Measurements from ENCODE around the gene ANKRD61. TPM values are rescaled to one million over a fixed set of nuclear protein-coding genes. Genes with fewer than 3 reads are reported as not detected.
"Not testable (repeated sequence)": the region's sequence is repeated elsewhere in the genome, so short reads cannot be mapped to it uniquely, and the experiment has no call there.

ANKRD61 gene
- total RNA-seq: not detected
- 0.43 TPM for polyA plus RNA-seq (2013, experiment 1 of 2)
- 0.66 TPM for polyA plus RNA-seq (2013, experiment 2 of 2)
- long read RNA-seq, experiment 1: 0 reads
- long read RNA-seq, experiment 2: 0 reads
- long read RNA-seq, experiment 3: 0 reads
- long read RNA-seq, experiment 4: 0 reads

DNA sequence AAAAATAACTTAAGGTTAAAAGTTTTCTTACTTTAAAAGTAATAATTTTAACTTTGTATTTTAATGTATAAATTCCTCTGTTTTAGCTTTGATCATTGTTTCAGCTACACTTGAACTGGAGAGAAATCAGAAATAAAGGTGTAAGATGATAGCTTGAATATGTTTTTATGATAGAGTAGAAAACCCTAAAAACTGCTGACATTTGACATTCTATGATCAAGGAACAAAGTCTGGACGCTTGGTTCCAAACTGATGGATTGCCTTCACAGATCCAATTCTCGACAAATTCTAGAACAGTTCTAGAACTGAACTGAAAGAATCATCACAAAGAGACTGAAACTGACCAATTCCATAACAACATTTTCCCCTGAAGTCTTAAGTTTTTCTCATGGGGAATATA is at the start of gene ANKRD61:
TSS of gene ANKRD61 (plus strand) at position 389 of the 400 bp plus-strand sequence. CDS start at position 389, 0 bp downstream.
- WGBS, 2 experiments (ENCODE audit: insufficient coverage in 1 of 2, insufficient read length in 1 of 2): 95 to 100% methylated on average over 2 of the region's 2 CpGs
- no peak within 1 kb of the TSS for H3K4me3 ChIP-seq (ENCODE audit: low read length)
- Mint-ChIP-seq H3K4me1 (no peaks in the 10 kb centered on the region), H3K27me3 (ENCODE audit: insufficient read depth) (no peaks in the 10 kb centered on the region), H3K36me3 (ENCODE audit: low read depth) (peaks cover 75% of the 10 kb centered on the region), H3K9me3 (no peaks in the 10 kb centered on the region), H3K27ac (peak within 1 kb of the TSS; percentile 75), H3K4me3 (no peak within 1 kb of the TSS)
- no peaks in the 10 kb centered on the region for H3K27me3 ChIP-seq (ENCODE audit: control insufficient read depth, insufficient read depth, low read length, poor library complexity, severe bottlenecking)
- no peaks in the 10 kb centered on the region for H3K4me1 ChIP-seq (ENCODE audit: control insufficient read depth, insufficient read depth, low read length)
- H3K9me3 ChIP-seq (ENCODE audit: control insufficient read depth, low read length): no peaks in the 10 kb centered on the region
- TF ChIP-seq, protein P1, sequence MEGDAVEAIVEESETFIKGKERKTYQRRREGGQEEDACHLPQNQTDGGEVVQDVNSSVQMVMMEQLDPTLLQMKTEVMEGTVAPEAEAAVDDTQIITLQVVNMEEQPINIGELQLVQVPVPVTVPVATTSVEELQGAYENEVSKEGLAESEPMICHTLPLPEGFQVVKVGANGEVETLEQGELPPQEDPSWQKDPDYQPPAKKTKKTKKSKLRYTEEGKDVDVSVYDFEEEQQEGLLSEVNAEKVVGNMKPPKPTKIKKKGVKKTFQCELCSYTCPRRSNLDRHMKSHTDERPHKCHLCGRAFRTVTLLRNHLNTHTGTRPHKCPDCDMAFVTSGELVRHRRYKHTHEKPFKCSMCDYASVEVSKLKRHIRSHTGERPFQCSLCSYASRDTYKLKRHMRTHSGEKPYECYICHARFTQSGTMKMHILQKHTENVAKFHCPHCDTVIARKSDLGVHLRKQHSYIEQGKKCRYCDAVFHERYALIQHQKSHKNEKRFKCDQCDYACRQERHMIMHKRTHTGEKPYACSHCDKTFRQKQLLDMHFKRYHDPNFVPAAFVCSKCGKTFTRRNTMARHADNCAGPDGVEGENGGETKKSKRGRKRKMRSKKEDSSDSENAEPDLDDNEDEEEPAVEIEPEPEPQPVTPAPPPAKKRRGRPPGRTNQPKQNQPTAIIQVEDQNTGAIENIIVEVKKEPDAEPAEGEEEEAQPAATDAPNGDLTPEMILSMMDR (conservative IDR thresholded peaks at IDR 0.05): no peak
- peaks cover 89% of the 10 kb centered on the region for H3K36me3 ChIP-seq (ENCODE audit: control insufficient read depth, insufficient read depth, low read length)
- no peak within 1 kb of the TSS for H3K9ac ChIP-seq (ENCODE audit: extremely low read depth, low read length, poor library complexity, severe bottlenecking)
- H3K27ac ChIP-seq (ENCODE audit: low read depth, low read length): no peak within 1 kb of the TSS
- DNase-seq: no peak

DNA sequence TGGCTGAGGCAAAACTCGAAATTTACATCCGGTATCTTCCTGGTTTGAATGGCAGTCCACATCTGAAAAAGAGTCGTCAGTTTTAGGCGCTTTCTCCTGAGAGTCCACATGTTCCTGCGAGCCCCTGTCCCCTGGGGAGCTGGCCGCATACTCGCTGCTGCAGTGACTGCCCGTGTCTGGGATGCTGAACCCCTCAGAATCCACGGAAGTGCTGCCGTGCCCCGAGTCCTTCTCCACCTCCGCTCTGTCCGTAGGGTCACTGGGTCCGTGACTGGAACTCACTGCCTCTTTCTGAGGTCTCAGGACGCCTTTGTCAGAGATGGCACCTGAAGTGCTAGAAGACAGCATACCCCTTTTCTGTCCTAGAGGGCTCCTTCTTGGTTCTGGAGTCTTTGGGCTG is 44.1 kb upstream of the ANKRD61 start:
- H3K4me1 Mint-ChIP-seq; H3K27me3 Mint-ChIP-seq (ENCODE audit: insufficient read depth); H3K9me3 Mint-ChIP-seq; H3K9ac ChIP-seq (ENCODE audit: extremely low read depth, low read length, poor library complexity, severe bottlenecking); H3K27ac Mint-ChIP-seq; H3K9me3 ChIP-seq (ENCODE audit: control insufficient read depth, low read length); H3K4me3 Mint-ChIP-seq; H3K27ac ChIP-seq (ENCODE audit: low read depth, low read length); H3K4me3 ChIP-seq (ENCODE audit: low read length); DNase-seq; H3K4me1 ChIP-seq (ENCODE audit: control insufficient read depth, insufficient read depth, low read length); H3K27me3 ChIP-seq (ENCODE audit: control insufficient read depth, insufficient read depth, low read length, poor library complexity, severe bottlenecking): not testable (repeated sequence)
- H3K36me3 Mint-ChIP-seq (ENCODE audit: low read depth): peaks cover 55% of the 10 kb centered on the region
- peaks cover 41% of the 10 kb centered on the region for H3K36me3 ChIP-seq (ENCODE audit: control insufficient read depth, insufficient read depth, low read length)
- WGBS, 2 experiments (ENCODE audit: insufficient coverage in 1 of 2, insufficient read length in 1 of 2): 93 to 96% methylated on average over 14 to 15 of the region's 15 CpGs

DNA sequence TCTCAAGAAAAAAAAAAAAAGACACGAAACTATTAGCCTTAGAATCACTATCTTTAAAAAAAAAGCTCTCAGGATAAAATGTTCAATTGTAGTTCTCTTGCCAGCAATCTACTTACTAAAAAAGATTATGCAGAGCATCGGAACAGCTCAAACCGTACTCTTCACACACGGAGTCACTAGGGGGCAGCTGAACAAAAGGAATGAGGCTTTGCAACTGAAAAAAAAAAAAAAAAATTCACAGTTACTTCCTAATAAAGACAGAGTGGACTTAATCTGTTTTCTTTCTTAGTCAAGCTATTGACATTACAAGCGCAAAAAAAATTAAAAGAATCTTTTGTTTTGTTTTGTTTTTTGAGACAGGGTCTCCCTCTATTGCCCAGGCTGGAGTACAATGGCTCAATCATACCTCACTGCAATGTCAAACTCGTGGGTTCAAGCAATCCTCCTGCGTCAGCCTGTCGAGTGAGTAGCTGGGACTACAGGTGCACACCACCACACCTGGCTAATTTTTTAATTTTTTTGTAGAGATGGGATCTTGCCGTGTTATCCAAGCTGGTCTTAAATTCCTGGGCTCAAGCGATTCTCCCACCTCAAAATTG is 33.9 kb upstream of the ANKRD61 start:
- H3K36me3 ChIP-seq (ENCODE audit: control insufficient read depth, insufficient read depth, low read length): peaks cover 61% of the 10 kb centered on the region
- Mint-ChIP-seq H3K9me3 (no peaks in the 10 kb centered on the region), H3K36me3 (ENCODE audit: low read depth) (peaks cover 72% of the 10 kb centered on the region), H3K4me3 (no peak overlapping the region), H3K4me1 (no peaks in the 10 kb centered on the region), H3K27me3 (ENCODE audit: insufficient read depth) (no peaks in the 10 kb centered on the region), H3K27ac (no peak overlapping the region)
- WGBS, 2 experiments (ENCODE audit: insufficient coverage in 1 of 2, insufficient read length in 1 of 2): 71 to 83% methylated on average over 4 to 9 of the region's 10 CpGs
- H3K9ac ChIP-seq (ENCODE audit: extremely low read depth, low read length, poor library complexity, severe bottlenecking): no peak overlapping the region
- H3K4me1 ChIP-seq (ENCODE audit: control insufficient read depth, insufficient read depth, low read length): no peaks in the 10 kb centered on the region
- TF ChIP-seq, protein P1 (conservative IDR thresholded peaks at IDR 0.05): peak; percentile 76
- H3K27me3 ChIP-seq (ENCODE audit: control insufficient read depth, insufficient read depth, low read length, poor library complexity, severe bottlenecking): no peaks in the 10 kb centered on the region
- no peak overlapping the region for H3K27ac ChIP-seq (ENCODE audit: low read depth, low read length)
- DNase-seq: peak; percentile 61
- H3K4me3 ChIP-seq (ENCODE audit: low read length): no peak overlapping the region
- H3K9me3 ChIP-seq (ENCODE audit: control insufficient read depth, low read length): no peaks in the 10 kb centered on the region

Data from endodermal cell (in vitro differentiated cells).